ENCODE data around the gene MMP20. TPM values are rescaled to one million over a fixed set of nuclear protein-coding genes. Genes with fewer than 3 reads are reported as not detected.

Gene MMP20
- not detected for polyA plus RNA-seq (2013)

DNA sequence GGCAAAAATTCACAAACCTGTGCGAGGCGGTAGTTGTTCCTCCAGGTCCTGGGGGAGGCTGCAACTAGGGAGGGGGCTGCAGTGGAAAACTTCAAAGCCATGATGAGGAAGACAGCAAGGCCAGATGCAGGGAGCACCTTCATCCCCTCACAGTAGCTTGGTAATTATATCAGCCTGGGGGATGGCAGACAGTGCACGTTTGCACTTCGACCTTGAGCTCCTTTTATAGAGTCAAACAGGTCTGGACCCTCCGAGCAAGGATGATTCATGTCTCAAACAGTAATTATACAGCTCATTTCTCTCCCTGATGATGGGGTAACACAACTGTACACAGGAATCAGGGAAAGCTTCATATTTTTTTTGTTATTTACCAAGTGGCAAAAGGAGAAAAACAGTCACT, at the start of gene MMP20:
Gene MMP20 (minus strand): TSS at position 156 of the 400 bp plus-strand sequence. CDS start 13 bp downstream, at position 143.
- DNase-seq: no peak
- no peaks in the 10 kb centered on the region for H3K9me3 ChIP-seq (ENCODE audit: control extremely low read depth in 1 of 5, control insufficient read depth in 4 of 5, insufficient read depth in 2 of 5, low read depth in 1 of 5, low read length in 4 of 5)
- peaks cover 0 to 2% (median 0%) of the 10 kb centered on the region in 4 experiments for H3K4me1 ChIP-seq (ENCODE audit: control extremely low read depth in 1 of 4, control insufficient read depth in 4 of 4, insufficient read depth in 4 of 4, low read length in 3 of 4)
- 95% methylated on average over 3 of the region's 5 CpGs for WGBS (ENCODE audit: insufficient coverage)
- H3K36me3 ChIP-seq (ENCODE audit: control insufficient read depth in 4 of 4, insufficient read depth in 4 of 4, low read length in 3 of 4): no peaks in the 10 kb centered on the region
- ChIA-PET CTCF (interaction anchor here (1.1 to 1.8 kb wide), 5 partner anchors 8 to 33 kb away, joined by 3 to 5 read pairs (median 4); no protein-coding TSS in a partner anchor), POLR2A (no interaction called here)
- H3K27me3 ChIP-seq (replicated peaks in 2 of 5; ENCODE audit: control insufficient read depth in 4 of 5, insufficient read depth in 5 of 5, low read length in 4 of 5): no peaks in the 10 kb centered on the region
- no peak within 1 kb of the TSS for H3K27ac ChIP-seq (ENCODE audit: insufficient read depth in 1 of 2, low read depth in 1 of 2, low read length in 2 of 2, poor library complexity in 1 of 2, severe bottlenecking in 2 of 2)
- no peak within 1 kb of the TSS for H3K4me3 ChIP-seq (ENCODE audit: control insufficient read depth in 1 of 7, extremely low read depth in 1 of 7, insufficient read depth in 4 of 7, low read depth in 2 of 7, low read length in 6 of 7)

DNA sequence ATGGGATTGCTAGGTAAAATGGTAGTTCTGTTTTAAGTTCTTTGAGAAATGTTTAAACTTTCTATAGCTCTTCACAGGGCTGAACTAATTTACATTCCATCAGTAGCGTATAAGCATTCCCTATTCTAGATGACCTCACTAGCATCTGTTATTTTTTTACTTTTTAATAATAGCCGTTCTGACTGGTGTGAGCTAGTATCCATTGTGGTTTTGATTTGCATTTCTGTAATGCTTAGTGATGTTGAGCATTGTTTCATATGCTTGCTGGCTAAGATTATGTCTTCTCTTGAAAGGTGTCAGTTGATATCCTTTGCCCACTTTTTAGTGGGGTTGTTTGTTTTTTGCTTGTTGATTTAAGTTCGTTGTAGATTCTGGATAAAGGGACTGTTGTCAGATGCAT, 44.5 kb upstream of the MMP20 start:
- Histone ChIP-seq H3K9me3 (ENCODE audit: control extremely low read depth in 1 of 5, control insufficient read depth in 4 of 5, insufficient read depth in 2 of 5, low read depth in 1 of 5, low read length in 4 of 5) (no peaks in the 10 kb centered on the region), H3K27ac (ENCODE audit: insufficient read depth in 1 of 2, low read depth in 1 of 2, low read length in 2 of 2, poor library complexity in 1 of 2, severe bottlenecking in 2 of 2) (no peak overlapping the region), H3K36me3 (ENCODE audit: control insufficient read depth in 4 of 4, insufficient read depth in 4 of 4, low read length in 3 of 4) (no peaks in the 10 kb centered on the region), H3K4me3 (ENCODE audit: control insufficient read depth in 1 of 7, extremely low read depth in 1 of 7, insufficient read depth in 4 of 7, low read depth in 2 of 7, low read length in 6 of 7) (no peak overlapping the region), H3K4me1 (ENCODE audit: control extremely low read depth in 1 of 4, control insufficient read depth in 4 of 4, insufficient read depth in 4 of 4, low read length in 3 of 4) (no peaks in the 10 kb centered on the region), H3K27me3 (replicated peaks in 2 of 5; ENCODE audit: control insufficient read depth in 4 of 5, insufficient read depth in 5 of 5, low read length in 4 of 5) (no peaks in the 10 kb centered on the region)
- no CpG with 5 or more reads among the region's 3 CpGs for WGBS (ENCODE audit: insufficient coverage)
- ChIA-PET CTCF (interaction anchor here (1.6 kb wide), 1 partner anchor 56 kb away, joined by 5 read pairs; no protein-coding TSS in a partner anchor), POLR2A (no interaction called here)
- no peak for DNase-seq

GRCh38 chr11:102666331-102666957, 41.3 kb upstream of the MMP20 start:
- DNase-seq: peak; percentile 41 to 56 (median 53)
- Histone ChIP-seq H3K9me3 (ENCODE audit: control extremely low read depth in 1 of 5, control insufficient read depth in 4 of 5, insufficient read depth in 2 of 5, low read depth in 1 of 5, low read length in 4 of 5) (no peaks in the 10 kb centered on the region), H3K27me3 (replicated peaks in 2 of 5; ENCODE audit: control insufficient read depth in 4 of 5, insufficient read depth in 5 of 5, low read length in 4 of 5) (no peaks in the 10 kb centered on the region), H3K36me3 (ENCODE audit: control insufficient read depth in 4 of 4, insufficient read depth in 4 of 4, low read length in 3 of 4) (no peaks in the 10 kb centered on the region), H3K27ac (ENCODE audit: insufficient read depth in 1 of 2, low read depth in 1 of 2, low read length in 2 of 2, poor library complexity in 1 of 2, severe bottlenecking in 2 of 2) (no peak overlapping the region), H3K4me1 (ENCODE audit: control extremely low read depth in 1 of 4, control insufficient read depth in 4 of 4, insufficient read depth in 4 of 4, low read length in 3 of 4) (no peaks in the 10 kb centered on the region), H3K4me3 (ENCODE audit: control insufficient read depth in 1 of 7, extremely low read depth in 1 of 7, insufficient read depth in 4 of 7, low read depth in 2 of 7, low read length in 6 of 7) (no peak overlapping the region)
- ChIA-PET POLR2A (no interaction called here), CTCF (interaction anchor here (0.7 to 2.9 kb wide), 14 partner anchors 10 to 806 kb away, joined by 3 to 12 read pairs (median 5); no protein-coding TSS in a partner anchor)
- WGBS (ENCODE audit: insufficient coverage): 14% methylated on average over 2 of the region's 4 CpGs

DNA sequence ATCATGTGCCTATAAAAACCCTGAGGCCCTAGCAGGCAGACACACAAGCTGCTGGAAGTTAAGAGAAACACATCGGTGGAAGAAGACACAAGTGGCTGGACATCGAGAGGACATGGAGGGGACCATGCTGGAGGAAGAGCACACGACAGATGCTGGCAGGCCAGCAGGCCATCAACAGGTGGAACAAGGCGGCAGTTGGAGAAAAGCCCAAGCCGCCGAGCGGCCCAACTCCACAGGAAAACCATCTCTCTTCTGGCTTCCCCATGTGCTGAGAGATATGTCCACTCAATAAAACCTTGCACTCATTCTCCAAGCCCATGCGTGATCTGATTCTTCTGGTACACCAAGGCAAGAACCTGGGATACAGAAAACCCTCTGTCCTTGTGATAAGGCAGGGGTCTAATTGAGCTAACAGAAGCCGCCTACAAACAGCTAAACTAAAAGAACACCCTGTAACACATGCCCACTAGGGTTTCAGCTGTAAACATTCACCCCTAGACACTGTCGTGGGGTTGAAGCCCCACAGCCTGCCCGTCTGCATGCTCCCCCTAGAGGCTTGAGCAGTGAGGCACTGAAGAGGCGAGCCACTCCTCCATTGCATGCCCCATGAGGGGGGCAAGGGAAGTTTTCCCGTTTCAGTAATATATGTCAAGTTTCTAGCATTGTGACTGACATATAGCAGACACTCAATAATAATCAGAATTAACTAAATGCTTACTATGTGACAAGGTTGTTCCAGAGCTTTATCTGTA, 39.0 kb upstream of the MMP20 start:
- Histone ChIP-seq H3K9me3 (ENCODE audit: control extremely low read depth in 1 of 5, control insufficient read depth in 4 of 5, insufficient read depth in 2 of 5, low read depth in 1 of 5, low read length in 4 of 5) (no peaks in the 10 kb centered on the region), H3K4me3 (ENCODE audit: control insufficient read depth in 1 of 7, extremely low read depth in 1 of 7, insufficient read depth in 4 of 7, low read depth in 2 of 7, low read length in 6 of 7) (no peak overlapping the region), H3K27me3 (replicated peaks in 2 of 5; ENCODE audit: control insufficient read depth in 4 of 5, insufficient read depth in 5 of 5, low read length in 4 of 5) (no peaks in the 10 kb centered on the region), H3K27ac (ENCODE audit: insufficient read depth in 1 of 2, low read depth in 1 of 2, low read length in 2 of 2, poor library complexity in 1 of 2, severe bottlenecking in 2 of 2) (no peak overlapping the region), H3K4me1 (ENCODE audit: control extremely low read depth in 1 of 4, control insufficient read depth in 4 of 4, insufficient read depth in 4 of 4, low read length in 3 of 4) (no peaks in the 10 kb centered on the region), H3K36me3 (ENCODE audit: control insufficient read depth in 4 of 4, insufficient read depth in 4 of 4, low read length in 3 of 4) (no peaks in the 10 kb centered on the region)
- ChIA-PET POLR2A (no interaction called here), CTCF (interaction anchor here (0.6 to 2.9 kb wide), 5 partner anchors 50 to 804 kb away, joined by 3 to 11 read pairs (median 3); no protein-coding TSS in a partner anchor)
- peak; percentile 13 to 36 (median 28) for DNase-seq
- WGBS (ENCODE audit: insufficient coverage): 81% methylated on average over 8 of the region's 13 CpGs

DNA sequence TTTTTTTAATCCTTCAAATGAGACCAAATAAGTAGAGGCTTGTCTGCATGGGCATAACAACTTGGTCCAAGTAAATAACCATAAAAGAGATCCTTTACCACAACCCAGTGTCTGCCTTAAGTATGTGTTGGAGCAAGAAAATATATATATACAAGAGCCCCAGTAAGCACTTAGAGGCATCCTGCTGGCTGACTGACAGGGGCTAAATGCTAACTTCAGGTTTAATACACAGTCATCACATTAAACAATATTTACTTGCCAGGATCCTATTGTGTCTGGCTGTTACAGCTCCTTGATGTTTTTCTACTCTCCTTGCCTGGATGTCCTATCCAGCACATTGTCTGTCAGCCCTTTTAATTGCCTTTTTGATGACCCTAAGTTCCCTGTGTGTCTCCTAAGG, 37.5 kb upstream of the MMP20 start:
- H3K36me3 ChIP-seq (ENCODE audit: control insufficient read depth in 4 of 4, insufficient read depth in 4 of 4, low read length in 3 of 4): no peaks in the 10 kb centered on the region
- POLR2A ChIA-PET: no interaction called here
- H3K27ac ChIP-seq (ENCODE audit: insufficient read depth in 1 of 2, low read depth in 1 of 2, low read length in 2 of 2, poor library complexity in 1 of 2, severe bottlenecking in 2 of 2): no peak overlapping the region
- CTCF ChIA-PET: no interaction called here
- H3K4me3 ChIP-seq (ENCODE audit: control insufficient read depth in 1 of 7, extremely low read depth in 1 of 7, insufficient read depth in 4 of 7, low read depth in 2 of 7, low read length in 6 of 7): no peak overlapping the region
- no peak for DNase-seq
- no peaks in the 10 kb centered on the region for H3K9me3 ChIP-seq (ENCODE audit: control extremely low read depth in 1 of 5, control insufficient read depth in 4 of 5, insufficient read depth in 2 of 5, low read depth in 1 of 5, low read length in 4 of 5)
- no peaks in the 10 kb centered on the region for H3K27me3 ChIP-seq (replicated peaks in 2 of 5; ENCODE audit: control insufficient read depth in 4 of 5, insufficient read depth in 5 of 5, low read length in 4 of 5)
- H3K4me1 ChIP-seq (ENCODE audit: control extremely low read depth in 1 of 4, control insufficient read depth in 4 of 4, insufficient read depth in 4 of 4, low read length in 3 of 4): no peaks in the 10 kb centered on the region

DNA sequence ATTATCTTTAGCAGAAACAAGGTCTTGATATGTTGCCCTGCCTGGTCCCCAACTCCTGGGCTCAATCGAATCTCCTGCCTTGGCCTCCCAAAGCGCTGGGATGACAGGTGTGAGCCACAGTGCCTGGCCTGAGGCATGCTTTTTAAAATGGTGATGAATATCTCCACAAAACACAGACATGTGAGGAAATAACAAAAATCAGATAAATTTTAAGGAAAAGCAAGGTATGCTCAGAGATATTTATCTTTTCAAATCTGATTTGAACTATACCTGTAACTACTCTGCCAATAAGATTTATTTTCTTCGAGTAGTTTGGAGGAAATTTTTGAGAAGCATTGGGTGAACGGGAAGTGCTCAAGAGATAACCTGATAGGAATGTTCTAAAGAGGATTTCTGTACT, 35.9 kb upstream of the MMP20 start:
- H3K4me1 ChIP-seq (ENCODE audit: control extremely low read depth in 1 of 4, control insufficient read depth in 4 of 4, insufficient read depth in 4 of 4, low read length in 3 of 4): no peaks in the 10 kb centered on the region
- H3K4me3 ChIP-seq (ENCODE audit: control insufficient read depth in 1 of 7, extremely low read depth in 1 of 7, insufficient read depth in 4 of 7, low read depth in 2 of 7, low read length in 6 of 7): no peak overlapping the region
- H3K27me3 ChIP-seq (replicated peaks in 2 of 5; ENCODE audit: control insufficient read depth in 4 of 5, insufficient read depth in 5 of 5, low read length in 4 of 5): peaks cover 0 to 2% (median 0%) of the 10 kb centered on the region in 5 experiments
- no peak overlapping the region for H3K27ac ChIP-seq (ENCODE audit: insufficient read depth in 1 of 2, low read depth in 1 of 2, low read length in 2 of 2, poor library complexity in 1 of 2, severe bottlenecking in 2 of 2)
- H3K36me3 ChIP-seq (ENCODE audit: control insufficient read depth in 4 of 4, insufficient read depth in 4 of 4, low read length in 3 of 4): no peaks in the 10 kb centered on the region
- POLR2A ChIA-PET: no interaction called here
- H3K9me3 ChIP-seq (ENCODE audit: control extremely low read depth in 1 of 5, control insufficient read depth in 4 of 5, insufficient read depth in 2 of 5, low read depth in 1 of 5, low read length in 4 of 5): no peaks in the 10 kb centered on the region
- CTCF ChIA-PET: interaction anchor here (0.9 kb wide), 1 partner anchor 293 kb away, joined by 3 read pairs; no protein-coding TSS in a partner anchor
- 100% methylated on average over 2 of the region's 4 CpGs for WGBS (ENCODE audit: insufficient coverage)
- no peak for DNase-seq

- Histone ChIP-seq H3K27ac (ENCODE audit: insufficient read depth in 1 of 2, low read depth in 1 of 2, low read length in 2 of 2, poor library complexity in 1 of 2, severe bottlenecking in 2 of 2) (no peak overlapping the region), H3K9me3 (ENCODE audit: control extremely low read depth in 1 of 5, control insufficient read depth in 4 of 5, insufficient read depth in 2 of 5, low read depth in 1 of 5, low read length in 4 of 5) (peaks cover 0 to 7% (median 0%) of the 10 kb centered on the region in 5 experiments), H3K4me3 (ENCODE audit: control insufficient read depth in 1 of 7, extremely low read depth in 1 of 7, insufficient read depth in 4 of 7, low read depth in 2 of 7, low read length in 6 of 7) (no peak overlapping the region), H3K27me3 (replicated peaks in 2 of 5; ENCODE audit: control insufficient read depth in 4 of 5, insufficient read depth in 5 of 5, low read length in 4 of 5) (peaks cover 0 to 2% (median 0%) of the 10 kb centered on the region in 5 experiments), H3K36me3 (ENCODE audit: control insufficient read depth in 4 of 4, insufficient read depth in 4 of 4, low read length in 3 of 4) (no peaks in the 10 kb centered on the region), H3K4me1 (ENCODE audit: control extremely low read depth in 1 of 4, control insufficient read depth in 4 of 4, insufficient read depth in 4 of 4, low read length in 3 of 4) (no peaks in the 10 kb centered on the region)
- CTCF ChIA-PET: interaction anchor here (1.2 kb wide), 1 partner anchor 10 kb away, joined by 3 read pairs; no protein-coding TSS in a partner anchor
- WGBS (ENCODE audit: insufficient coverage): no CpG with 5 or more reads among the region's 1 CpG
- DNase-seq: no peak
- POLR2A ChIA-PET: no interaction called here
Observed at GRCh38 chr11:102656528-102656927, 31.4 kb upstream of the MMP20 start.

Measured in common myeloid progenitor, CD34-positive (primary cell).